Measurements from ENCODE around the gene SYCE1L.

DNA sequence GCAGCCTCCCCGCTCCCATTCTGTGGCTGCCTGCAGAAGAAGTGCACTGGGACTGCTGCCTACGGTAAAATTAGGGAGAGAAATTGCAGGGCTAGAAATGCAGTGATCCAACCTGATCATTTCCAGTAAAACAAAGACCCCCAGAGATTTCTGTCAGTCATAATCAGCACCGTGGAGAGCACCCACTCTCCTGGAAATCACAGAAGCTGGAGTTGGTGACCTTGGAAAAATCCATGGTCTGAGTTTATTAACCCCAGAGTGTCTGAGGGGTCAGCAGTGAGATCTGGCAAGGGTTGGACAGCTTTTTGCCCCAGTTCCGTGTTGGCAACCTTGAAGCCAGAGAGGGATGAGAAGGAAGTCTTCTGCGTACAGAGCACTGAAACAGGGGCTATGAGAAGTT, 7.8 kb downstream of the SYCE1L start:
- TF ChIP-seq, protein P1, sequence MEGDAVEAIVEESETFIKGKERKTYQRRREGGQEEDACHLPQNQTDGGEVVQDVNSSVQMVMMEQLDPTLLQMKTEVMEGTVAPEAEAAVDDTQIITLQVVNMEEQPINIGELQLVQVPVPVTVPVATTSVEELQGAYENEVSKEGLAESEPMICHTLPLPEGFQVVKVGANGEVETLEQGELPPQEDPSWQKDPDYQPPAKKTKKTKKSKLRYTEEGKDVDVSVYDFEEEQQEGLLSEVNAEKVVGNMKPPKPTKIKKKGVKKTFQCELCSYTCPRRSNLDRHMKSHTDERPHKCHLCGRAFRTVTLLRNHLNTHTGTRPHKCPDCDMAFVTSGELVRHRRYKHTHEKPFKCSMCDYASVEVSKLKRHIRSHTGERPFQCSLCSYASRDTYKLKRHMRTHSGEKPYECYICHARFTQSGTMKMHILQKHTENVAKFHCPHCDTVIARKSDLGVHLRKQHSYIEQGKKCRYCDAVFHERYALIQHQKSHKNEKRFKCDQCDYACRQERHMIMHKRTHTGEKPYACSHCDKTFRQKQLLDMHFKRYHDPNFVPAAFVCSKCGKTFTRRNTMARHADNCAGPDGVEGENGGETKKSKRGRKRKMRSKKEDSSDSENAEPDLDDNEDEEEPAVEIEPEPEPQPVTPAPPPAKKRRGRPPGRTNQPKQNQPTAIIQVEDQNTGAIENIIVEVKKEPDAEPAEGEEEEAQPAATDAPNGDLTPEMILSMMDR (optimal IDR thresholded peaks at IDR 0.05 in 1 of 3, IDR thresholded peaks at IDR 0.05 in 1 of 3, conservative IDR thresholded peaks at IDR 0.05 in 1 of 3; ENCODE audit: extremely low read depth in 1 of 3, insufficient read depth in 2 of 3, low read length in 3 of 3), result no peak
- TF ChIP-seq EZH2 (IDR thresholded peaks at IDR 0.05; ENCODE audit: low read length), result no peak

Data from keratinocyte (primary cell).